SK-N-SH treated with all-trans-retinoic acid at 6 μM for 48 hours (cell line): ENCODE measurements around the gene REXO1.

Source experiments
- ATAC-seq: fragments of 200-7000 bp; cut with Tn5 transposase; 3 replicates; pipeline ENCODE4 v1.9.1; 2020; ENCODE audit warnings: mild to moderate bottlenecking, moderate library complexity
- ARNTL ChIP-seq: fragments of 450-650 bp; formaldehyde crosslinking; IDR thresholded peaks from 2 replicates; pipeline ENCODE4 v1.5.0; 2020; ENCODE audit warnings: low read depth, mild to moderate bottlenecking, moderate library complexity, borderline replicate concordance
- BACH2 ChIP-seq: fragments of 250-450 bp; sonication (Bioruptor Pico); IDR thresholded peaks from 2 replicates; pipeline ENCODE4 v1.9.0; 2021; ENCODE audit warnings: mild to moderate bottlenecking, borderline replicate concordance
- ESRRG ChIP-seq: fragments of 250-450 bp; sonication (Bioruptor Pico); IDR thresholded peaks from 2 replicates; pipeline ENCODE4 v1.6.1; 2021; ENCODE audit warnings: mild to moderate bottlenecking
- GLIS3 ChIP-seq: fragments of 250-450 bp; sonication (Bioruptor Pico); IDR thresholded peaks from 2 replicates; pipeline ENCODE4 v1.5.0; 2020; ENCODE audit warnings: mild to moderate bottlenecking, moderate library complexity
- OSR1 ChIP-seq: fragments of 250-450 bp; sonication (Bioruptor Pico); IDR thresholded peaks from 2 replicates; pipeline ENCODE4 v1.8.0; 2022; ENCODE audit warnings: moderate library complexity, mild to moderate bottlenecking, inconsistent platforms
- RARB ChIP-seq: fragments of 250-450 bp; sonication (Bioruptor Pico); IDR thresholded peaks from 2 replicates; pipeline ENCODE4 v1.8.0; 2021; ENCODE audit warnings: mild to moderate bottlenecking, moderate library complexity
- SNAI2 ChIP-seq: fragments of 250-450 bp; sonication (Bioruptor Pico); IDR thresholded peaks from 2 replicates; pipeline ENCODE4 v1.5.0; 2020; ENCODE audit warnings: mild to moderate bottlenecking, moderate library complexity
- TOX ChIP-seq: fragments of 250-450 bp; sonication (Bioruptor Pico); IDR thresholded peaks from 2 replicates; pipeline ENCODE4 v1.8.0; 2021; ENCODE audit warnings: mild to moderate bottlenecking, moderate library complexity, borderline replicate concordance
- ZFP3 ChIP-seq: fragments of 250-450 bp; sonication (Bioruptor Pico); IDR thresholded peaks from 2 replicates; pipeline ENCODE4 v1.5.0; 2020; ENCODE audit warnings: mild to moderate bottlenecking, moderate library complexity
- ZFP30 ChIP-seq: fragments of 450-650 bp; formaldehyde crosslinking; IDR thresholded peaks from 2 replicates; pipeline ENCODE4 v1.5.0; 2022; ENCODE audit warnings: mild to moderate bottlenecking, moderate library complexity
- ZNF565 ChIP-seq: fragments of 450-650 bp; formaldehyde crosslinking; conservative IDR thresholded peaks from 2 replicates; pipeline ENCODE4 v1.5.0; 2020; ENCODE audit warnings: low read depth, mild to moderate bottlenecking, moderate library complexity
- ZNF70 ChIP-seq: fragments of 450-650 bp; formaldehyde crosslinking; IDR thresholded peaks from 2 replicates; pipeline ENCODE4 v1.5.0; 2020; ENCODE audit warnings: mild to moderate bottlenecking, moderate library complexity
- ZNF8 ChIP-seq: fragments of 450-650 bp; formaldehyde crosslinking; IDR thresholded peaks from 2 replicates; pipeline ENCODE4 v1.5.0; 2020; ENCODE audit warnings: mild to moderate bottlenecking, moderate library complexity
- TF ChIP-seq, protein P1 (sequence below): fragments of 250-450 bp; sonication (Bioruptor Pico); IDR thresholded peaks from 2 replicates; pipeline ENCODE4 v1.5.1; 2021; ENCODE audit warnings: mild to moderate bottlenecking, moderate library complexity
- TF ChIP-seq, protein P2 (sequence below): fragments of 250-450 bp; sonication (Bioruptor Pico); IDR thresholded peaks from 2 replicates; pipeline ENCODE4 v1.5.1; 2020; ENCODE audit warnings: low read depth, mild to moderate bottlenecking, moderate library complexity
- TF ChIP-seq, protein P3 (sequence below): fragments of 250-450 bp; sonication (Bioruptor Pico); IDR thresholded peaks from 2 replicates; pipeline ENCODE4 v1.8.0; 2020; ENCODE audit warnings: mild to moderate bottlenecking, moderate library complexity, borderline replicate concordance
- TF ChIP-seq, protein P4 (sequence below): fragments of 250-450 bp; sonication (Bioruptor Pico); IDR thresholded peaks from 2 replicates; pipeline ENCODE4 v1.8.0; 2021; ENCODE audit warnings: low read depth, mild to moderate bottlenecking, moderate library complexity, borderline replicate concordance

REXO1 gene

DNA sequence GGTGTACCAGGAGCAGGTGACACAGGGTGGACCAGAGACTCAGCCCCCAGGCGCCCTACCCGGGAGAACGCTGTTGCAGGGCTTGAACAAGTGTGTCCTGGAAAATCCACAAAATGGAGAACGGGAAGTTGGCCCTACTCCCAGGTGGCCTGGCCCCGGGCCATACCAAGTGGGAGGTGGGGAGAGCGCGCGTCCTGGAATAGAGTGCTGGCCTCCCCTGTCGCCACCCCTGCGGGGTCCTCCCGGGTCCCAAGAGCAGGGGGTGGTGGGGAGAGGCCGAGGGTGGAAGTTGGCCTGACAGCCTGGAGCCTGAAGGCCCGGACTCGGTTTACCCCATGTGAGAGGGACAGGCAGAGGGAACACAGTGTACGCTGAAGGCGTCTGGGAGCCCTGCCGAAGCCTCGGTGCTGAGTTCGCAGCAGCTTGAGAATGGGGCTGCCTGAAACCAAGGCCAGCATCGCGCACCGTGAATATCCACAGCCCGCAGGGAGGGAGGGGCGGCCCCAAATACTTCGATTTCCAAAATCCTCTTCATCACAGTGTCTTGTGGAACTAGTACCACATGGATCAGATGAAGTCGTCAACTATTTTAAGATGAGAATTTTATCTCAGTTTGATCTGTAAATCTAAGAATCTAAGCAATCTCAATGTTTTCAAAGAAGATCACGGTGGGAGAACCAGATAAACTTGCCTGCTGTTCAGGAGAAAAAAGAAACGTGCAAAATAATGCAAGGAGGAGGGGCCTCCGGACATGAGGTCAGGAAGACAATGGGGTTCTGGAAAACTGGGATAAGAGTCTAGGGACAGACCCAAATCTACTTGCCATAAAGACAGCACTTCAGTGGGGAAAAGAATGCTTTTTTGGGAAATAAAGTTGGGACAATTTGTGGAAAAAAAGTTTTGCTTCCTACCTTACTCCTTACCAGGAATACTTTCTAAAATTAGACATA is 25.5 kb upstream of the REXO1 start:
- no peak for ATAC-seq
- TF ChIP-seq GLIS3 (CRISPR knock-in tag) (no peak), ESRRG (CRISPR knock-in tag) (no peak), ZFP3 (CRISPR knock-in tag) (no peak), SNAI2 (CRISPR knock-in tag) (peak; percentile 21; the same call in 1 of the 2 replicates), ZFP30 (CRISPR knock-in tag) (no peak), ZNF565 (CRISPR knock-in tag) (no peak)
- TF ChIP-seq, protein P1, sequence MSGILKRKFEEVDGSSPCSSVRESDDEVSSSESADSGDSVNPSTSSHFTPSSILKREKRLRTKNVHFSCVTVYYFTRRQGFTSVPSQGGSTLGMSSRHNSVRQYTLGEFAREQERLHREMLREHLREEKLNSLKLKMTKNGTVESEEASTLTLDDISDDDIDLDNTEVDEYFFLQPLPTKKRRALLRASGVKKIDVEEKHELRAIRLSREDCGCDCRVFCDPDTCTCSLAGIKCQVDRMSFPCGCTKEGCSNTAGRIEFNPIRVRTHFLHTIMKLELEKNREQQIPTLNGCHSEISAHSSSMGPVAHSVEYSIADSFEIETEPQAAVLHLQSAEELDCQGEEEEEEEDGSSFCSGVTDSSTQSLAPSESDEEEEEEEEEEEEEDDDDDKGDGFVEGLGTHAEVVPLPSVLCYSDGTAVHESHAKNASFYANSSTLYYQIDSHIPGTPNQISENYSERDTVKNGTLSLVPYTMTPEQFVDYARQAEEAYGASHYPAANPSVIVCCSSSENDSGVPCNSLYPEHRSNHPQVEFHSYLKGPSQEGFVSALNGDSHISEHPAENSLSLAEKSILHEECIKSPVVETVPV (CRISPR knock-in tag) = no peak
- TF ChIP-seq, protein P2, sequence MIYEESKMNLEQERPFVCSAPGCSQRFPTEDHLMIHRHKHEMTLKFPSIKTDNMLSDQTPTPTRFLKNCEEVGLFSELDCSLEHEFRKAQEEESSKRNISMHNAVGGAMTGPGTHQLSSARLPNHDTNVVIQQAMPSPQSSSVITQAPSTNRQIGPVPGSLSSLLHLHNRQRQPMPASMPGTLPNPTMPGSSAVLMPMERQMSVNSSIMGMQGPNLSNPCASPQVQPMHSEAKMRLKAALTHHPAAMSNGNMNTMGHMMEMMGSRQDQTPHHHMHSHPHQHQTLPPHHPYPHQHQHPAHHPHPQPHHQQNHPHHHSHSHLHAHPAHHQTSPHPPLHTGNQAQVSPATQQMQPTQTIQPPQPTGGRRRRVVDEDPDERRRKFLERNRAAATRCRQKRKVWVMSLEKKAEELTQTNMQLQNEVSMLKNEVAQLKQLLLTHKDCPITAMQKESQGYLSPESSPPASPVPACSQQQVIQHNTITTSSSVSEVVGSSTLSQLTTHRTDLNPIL (CRISPR knock-in tag) = no peak
- TF ChIP-seq, protein P3, sequence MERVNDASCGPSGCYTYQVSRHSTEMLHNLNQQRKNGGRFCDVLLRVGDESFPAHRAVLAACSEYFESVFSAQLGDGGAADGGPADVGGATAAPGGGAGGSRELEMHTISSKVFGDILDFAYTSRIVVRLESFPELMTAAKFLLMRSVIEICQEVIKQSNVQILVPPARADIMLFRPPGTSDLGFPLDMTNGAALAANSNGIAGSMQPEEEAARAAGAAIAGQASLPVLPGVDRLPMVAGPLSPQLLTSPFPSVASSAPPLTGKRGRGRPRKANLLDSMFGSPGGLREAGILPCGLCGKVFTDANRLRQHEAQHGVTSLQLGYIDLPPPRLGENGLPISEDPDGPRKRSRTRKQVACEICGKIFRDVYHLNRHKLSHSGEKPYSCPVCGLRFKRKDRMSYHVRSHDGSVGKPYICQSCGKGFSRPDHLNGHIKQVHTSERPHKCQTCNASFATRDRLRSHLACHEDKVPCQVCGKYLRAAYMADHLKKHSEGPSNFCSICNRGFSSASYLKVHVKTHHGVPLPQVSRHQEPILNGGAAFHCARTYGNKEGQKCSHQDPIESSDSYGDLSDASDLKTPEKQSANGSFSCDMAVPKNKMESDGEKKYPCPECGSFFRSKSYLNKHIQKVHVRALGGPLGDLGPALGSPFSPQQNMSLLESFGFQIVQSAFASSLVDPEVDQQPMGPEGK (CRISPR knock-in tag) = no peak

DNA sequence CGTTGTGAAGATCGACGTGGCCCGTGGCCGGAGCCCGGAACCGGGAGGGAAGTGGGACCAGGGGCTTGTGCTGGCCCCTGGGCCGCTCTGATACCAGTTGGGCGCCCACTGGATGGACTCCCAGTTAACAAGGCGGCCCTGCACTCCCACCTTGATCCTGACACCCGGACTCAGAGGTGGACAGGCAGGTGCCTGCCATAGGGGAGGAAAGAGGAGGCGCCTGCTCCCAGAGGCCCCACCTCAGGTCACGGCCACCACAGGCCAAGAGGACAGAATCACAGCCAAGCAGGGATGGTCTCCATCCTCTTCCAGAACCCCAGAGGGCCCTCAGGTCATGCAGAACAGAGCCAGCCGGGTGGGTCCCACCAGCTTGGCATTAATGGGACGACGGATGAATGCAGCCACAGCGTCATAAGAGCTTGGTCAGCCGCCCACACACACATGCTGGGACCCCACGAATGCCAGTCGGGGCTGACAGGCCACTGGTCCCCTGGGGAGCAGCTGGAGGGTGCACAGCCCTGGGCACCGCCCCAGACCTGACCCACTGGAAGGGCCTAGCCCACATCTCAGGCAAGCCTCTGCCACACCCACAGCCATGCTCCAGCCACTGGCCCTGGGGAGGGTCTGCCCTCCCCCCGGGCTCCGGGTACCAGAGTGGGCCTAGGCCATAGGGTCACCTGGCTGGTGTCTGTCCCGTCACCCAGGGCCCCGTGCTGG is 24.7 kb upstream of the REXO1 start:
- TF ChIP-seq ZNF70 (CRISPR knock-in tag) = no peak
- no peak for TF ChIP-seq TOX
- no peak for TF ChIP-seq RARB (CRISPR knock-in tag)
- no peak for TF ChIP-seq ARNTL (CRISPR knock-in tag)
- TF ChIP-seq, protein P2 (CRISPR knock-in tag) = no peak
- no peak for TF ChIP-seq ESRRG (CRISPR knock-in tag)
- no peak for TF ChIP-seq BACH2 (CRISPR knock-in tag)
- TF ChIP-seq, protein P3 (CRISPR knock-in tag) = no peak
- no peak for TF ChIP-seq SNAI2 (CRISPR knock-in tag)
- TF ChIP-seq OSR1 (CRISPR knock-in tag) = no peak
- TF ChIP-seq, all 23 proteins: peak for 0
- no peak for ATAC-seq

DNA sequence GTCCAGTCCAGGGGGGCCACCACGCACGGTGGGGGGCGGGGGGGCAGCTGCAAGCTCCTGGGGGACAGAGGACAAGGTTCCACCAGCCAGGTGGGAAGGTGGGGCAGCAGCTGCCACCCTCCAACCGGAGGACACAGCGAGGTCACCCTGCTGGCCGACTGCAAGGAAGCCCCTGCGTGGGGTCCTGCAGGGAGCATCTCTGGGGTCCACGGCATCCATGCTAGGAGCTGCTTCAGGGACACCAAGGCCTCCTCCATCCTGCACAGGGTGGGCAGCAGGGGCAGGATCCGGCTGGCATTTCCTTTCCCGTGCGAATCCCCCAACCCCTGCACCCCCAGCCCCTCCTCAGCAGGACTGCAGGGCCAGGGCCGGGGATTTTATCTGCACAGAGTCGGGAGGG is 23.3 kb upstream of the REXO1 start:
- ATAC-seq = no peak
- no peak for TF ChIP-seq ZNF8 (CRISPR knock-in tag)
- TF ChIP-seq, protein P4, sequence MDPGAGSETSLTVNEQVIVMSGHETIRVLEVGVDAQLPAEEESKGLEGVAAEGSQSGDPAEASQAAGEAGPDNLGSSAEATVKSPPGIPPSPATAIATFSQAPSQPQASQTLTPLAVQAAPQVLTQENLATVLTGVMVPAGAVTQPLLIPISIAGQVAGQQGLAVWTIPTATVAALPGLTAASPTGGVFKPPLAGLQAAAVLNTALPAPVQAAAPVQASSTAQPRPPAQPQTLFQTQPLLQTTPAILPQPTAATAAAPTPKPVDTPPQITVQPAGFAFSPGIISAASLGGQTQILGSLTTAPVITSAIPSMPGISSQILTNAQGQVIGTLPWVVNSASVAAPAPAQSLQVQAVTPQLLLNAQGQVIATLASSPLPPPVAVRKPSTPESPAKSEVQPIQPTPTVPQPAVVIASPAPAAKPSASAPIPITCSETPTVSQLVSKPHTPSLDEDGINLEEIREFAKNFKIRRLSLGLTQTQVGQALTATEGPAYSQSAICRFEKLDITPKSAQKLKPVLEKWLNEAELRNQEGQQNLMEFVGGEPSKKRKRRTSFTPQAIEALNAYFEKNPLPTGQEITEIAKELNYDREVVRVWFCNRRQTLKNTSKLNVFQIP = no peak
